ENCODE results near the gene PSME2. TPM values are rescaled to one million over a fixed set of nuclear protein-coding genes. Genes with fewer than 3 reads are reported as not detected.

Gene PSME2
- total RNA-seq, 1 donor from 2014 or later: 106 TPM

DNA sequence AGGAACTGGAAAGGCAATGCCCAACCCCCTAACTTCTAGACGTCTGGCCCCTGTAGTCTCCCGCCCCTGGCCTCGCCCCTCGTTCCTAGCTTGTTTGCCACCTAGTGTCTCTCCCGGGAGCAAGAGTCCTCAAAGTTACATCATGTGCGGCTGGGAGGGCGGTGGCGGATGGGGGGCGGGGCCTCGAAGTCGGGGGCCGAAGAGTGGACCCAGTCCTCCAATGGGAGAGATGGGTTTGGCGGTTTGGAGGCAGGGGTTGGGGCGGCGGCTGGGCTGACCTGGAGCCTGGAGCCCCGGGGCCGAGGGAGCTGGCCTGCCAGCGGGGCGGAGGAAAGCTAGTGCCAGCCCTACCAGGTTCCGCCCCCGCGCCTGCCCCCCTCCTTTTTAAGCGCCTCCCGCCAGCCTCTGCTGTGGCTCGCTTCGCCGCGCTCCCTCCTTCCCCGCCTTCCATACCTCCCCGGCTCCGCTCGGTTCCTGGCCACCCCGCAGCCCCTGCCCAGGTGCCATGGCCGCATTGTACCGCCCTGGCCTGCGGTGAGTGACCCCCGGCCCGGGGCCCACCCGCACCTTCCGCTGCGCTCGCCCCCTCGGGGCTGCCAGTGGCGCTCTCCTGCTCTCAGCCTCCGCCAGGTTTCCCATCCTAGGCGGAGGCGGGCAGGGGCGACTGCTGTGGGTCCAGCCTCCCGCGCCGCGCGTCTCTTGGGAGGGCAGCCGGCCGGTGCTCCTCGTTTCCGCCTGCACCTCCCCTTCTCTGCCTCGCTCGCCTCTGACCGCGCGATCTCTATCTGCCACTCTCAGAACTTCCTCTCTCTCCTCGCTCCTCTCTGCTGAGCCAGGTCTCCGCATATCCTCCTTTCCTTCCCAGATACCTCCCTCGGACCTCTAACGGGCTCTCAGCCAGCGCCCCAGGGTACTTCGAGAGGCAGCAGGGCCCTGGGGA lies 52.2 kb downstream of the PSME2 start, which contains the start of gene PCK2:
TSS of gene PCK2 (plus strand) at position 411 of the 940 bp plus-strand sequence. CDS start at position 506, 95 bp downstream.
- DNase-seq (ENCODE audit: low spot score): peak; percentile 86

Other genes with a start within 250 kb of the PSME2 start
- gene DHRS4, start 192.8 kb downstream of the PSME2 start, total RNA-seq: 28.5 TPM
- 12.0 TPM for gene DHRS4L2, start 157.7 kb downstream of the PSME2 start, total RNA-seq
- 1.6 TPM for gene CARMIL3, start 94.6 kb downstream of the PSME2 start, total RNA-seq
- gene CPNE6, start 75.0 kb downstream of the PSME2 start, total RNA-seq: 2.2 TPM
- 28.9 TPM for gene PCK2, start 52.3 kb downstream of the PSME2 start, total RNA-seq
- gene DCAF11, start 31.8 kb downstream of the PSME2 start, total RNA-seq: 91.8 TPM
- gene NRL, start 31.7 kb downstream of the PSME2 start, total RNA-seq: 2.8 TPM
- 0.81 TPM for gene FITM1, start 16.0 kb downstream of the PSME2 start, total RNA-seq
- gene PSME1, start 10.4 kb downstream of the PSME2 start, total RNA-seq: 161 TPM
- 24.0 TPM for gene EMC9, start 5.0 kb downstream of the PSME2 start, total RNA-seq
- gene RNF31, start 888 bp upstream of the PSME2 start, total RNA-seq: 60.7 TPM
- gene IRF9, start 14.7 kb upstream of the PSME2 start, total RNA-seq: 148 TPM
- gene REC8, start 25.5 kb upstream of the PSME2 start, total RNA-seq: 208 TPM
- gene IPO4, start 42.2 kb upstream of the PSME2 start, total RNA-seq: 23.0 TPM
- gene TM9SF1, start 48.8 kb upstream of the PSME2 start, total RNA-seq: 94.1 TPM
- 0.40 TPM for gene TSSK4, start 59.1 kb upstream of the PSME2 start, total RNA-seq
- gene CHMP4A, start 66.9 kb upstream of the PSME2 start, total RNA-seq: 53.0 TPM
- 20.3 TPM for gene MDP1, start 69.5 kb upstream of the PSME2 start, total RNA-seq
- 121 TPM for gene NEDD8, start 85.8 kb upstream of the PSME2 start, total RNA-seq
- gene GMPR2, start 86.3 kb upstream of the PSME2 start, total RNA-seq: 91.6 TPM
- 61.8 TPM for gene TINF2, start 96.0 kb upstream of the PSME2 start, total RNA-seq
- gene TGM1, start 116.6 kb upstream of the PSME2 start, total RNA-seq: 3.0 TPM
- 36.0 TPM for gene RABGGTA, start 125.0 kb upstream of the PSME2 start, total RNA-seq
- 39.2 TPM for gene DHRS1, start 153.2 kb upstream of the PSME2 start, total RNA-seq
- 24.7 TPM for gene NOP9, start 153.2 kb upstream of the PSME2 start, total RNA-seq
- gene CIDEB, start 161.4 kb upstream of the PSME2 start, total RNA-seq: 25.6 TPM
- 6.1 TPM for gene LTB4R2, start 163.5 kb upstream of the PSME2 start, total RNA-seq
- 6.5 TPM for gene LTB4R, start 164.9 kb upstream of the PSME2 start, total RNA-seq
- 29.0 TPM for gene ADCY4, start 188.5 kb upstream of the PSME2 start, total RNA-seq
- 56.5 TPM for gene RIPK3, start 193.4 kb upstream of the PSME2 start, total RNA-seq
- gene NFATC4, start 221.6 kb upstream of the PSME2 start, total RNA-seq: 148 TPM

Measured in mucosa of gallbladder (tissue), 1 donor.